ENCODE results near the gene LMO7.

Gene LMO7

DNA sequence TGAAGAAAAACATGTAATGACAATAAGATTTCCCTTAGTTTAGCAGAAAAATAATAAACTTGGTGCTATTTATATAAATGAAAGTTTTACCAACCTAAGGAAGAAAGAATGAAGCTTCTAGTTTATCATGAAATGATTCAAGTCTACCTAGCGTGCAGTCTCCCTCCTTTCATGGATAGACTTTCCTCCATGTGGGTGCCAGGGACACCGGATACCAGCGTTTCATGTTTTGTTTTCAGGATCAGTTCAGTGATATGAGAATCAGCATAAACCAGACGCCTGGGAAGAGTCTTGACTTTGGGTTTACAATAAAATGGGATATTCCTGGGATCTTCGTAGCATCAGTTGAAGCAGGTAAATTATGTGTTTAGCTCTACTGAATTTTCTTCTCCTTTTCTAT lies 196.7 kb downstream of the LMO7 start:
- Histone ChIP-seq H3K9ac (ENCODE audit: low read length) (no peak overlapping the region), H3K4me1 (ENCODE audit: insufficient read depth, low read length) (no peaks in the 10 kb centered on the region), H3K27me3 (ENCODE audit: control insufficient read depth in 1 of 2, insufficient read depth in 2 of 2, low read length in 2 of 2) (no peaks in the 10 kb centered on the region), H3K27ac (ENCODE audit: low read depth, low read length) (no peak overlapping the region), H3K4me3 (ENCODE audit: low read depth in 1 of 2, low read length in 2 of 2) (no peak overlapping the region), H3K36me3 (ENCODE audit: insufficient read depth, low read length) (no peaks in the 10 kb centered on the region), H3K9me3 (ENCODE audit: low read length) (no peaks in the 10 kb centered on the region)

DNA sequence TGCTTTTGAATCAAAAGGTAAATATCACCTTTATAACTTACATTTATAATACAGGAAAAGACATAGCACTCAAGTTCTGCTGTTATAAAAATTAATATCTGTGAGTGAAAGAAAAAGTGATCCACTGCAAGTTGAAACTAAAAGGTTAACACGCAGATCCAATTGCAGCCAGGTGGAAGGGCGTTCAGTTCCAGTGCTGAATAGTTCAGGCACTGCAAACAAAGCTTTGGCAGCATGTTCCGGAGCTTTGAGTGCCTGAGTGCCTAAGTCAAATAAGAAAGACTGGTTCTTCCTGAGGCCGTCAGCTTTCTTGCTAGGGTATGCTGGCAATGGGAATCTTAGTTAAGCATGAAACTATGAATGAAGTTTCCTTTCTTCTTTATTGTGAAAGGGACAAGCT lies 200.3 kb downstream of the LMO7 start:
- Histone ChIP-seq H3K27ac (ENCODE audit: low read depth, low read length) (no peak overlapping the region), H3K4me1 (ENCODE audit: insufficient read depth, low read length) (no peaks in the 10 kb centered on the region), H3K36me3 (ENCODE audit: insufficient read depth, low read length) (no peaks in the 10 kb centered on the region), H3K4me3 (ENCODE audit: low read depth in 1 of 2, low read length in 2 of 2) (no peak overlapping the region), H3K9ac (ENCODE audit: low read length) (no peak overlapping the region), H3K9me3 (ENCODE audit: low read length) (no peaks in the 10 kb centered on the region), H3K27me3 (ENCODE audit: control insufficient read depth in 1 of 2, insufficient read depth in 2 of 2, low read length in 2 of 2) (no peaks in the 10 kb centered on the region)

DNA sequence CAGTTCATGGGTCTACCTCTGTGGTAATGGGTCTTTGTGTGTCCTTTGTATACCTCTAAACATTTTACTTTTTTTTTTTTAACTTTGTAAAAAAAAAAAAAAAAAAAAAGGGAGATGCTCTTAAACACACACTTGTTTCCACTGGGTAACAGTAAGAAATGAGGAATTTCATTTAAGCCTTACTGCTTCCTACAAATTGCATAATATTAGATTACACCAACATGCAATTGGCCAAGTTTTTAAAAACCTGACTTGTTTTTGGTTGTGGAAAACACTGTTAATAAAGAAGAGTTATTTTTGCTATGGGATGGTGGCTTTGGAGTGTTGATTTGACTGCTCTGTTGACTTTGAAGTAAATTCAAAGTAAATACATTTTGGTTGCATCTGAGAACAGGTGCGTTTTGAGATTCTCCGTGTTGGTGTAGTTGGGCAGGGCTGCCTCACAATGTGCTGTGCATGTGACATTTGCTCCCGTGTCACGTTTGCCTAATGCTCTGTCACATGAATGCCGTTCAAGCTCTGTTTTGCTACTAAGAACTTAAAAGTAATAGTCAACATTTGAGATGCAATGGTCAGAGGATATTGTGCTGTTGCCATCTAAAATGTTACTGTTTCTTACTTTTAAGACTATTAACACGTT lies 202.4 kb downstream of the LMO7 start:
- Histone ChIP-seq H3K36me3 (ENCODE audit: insufficient read depth, low read length) (peaks cover 6% of the 10 kb centered on the region), H3K4me3 (ENCODE audit: low read depth in 1 of 2, low read length in 2 of 2) (no peak overlapping the region), H3K27ac (ENCODE audit: low read depth, low read length) (no peak overlapping the region), H3K9ac (ENCODE audit: low read length) (no peak overlapping the region), H3K9me3 (ENCODE audit: low read length) (no peaks in the 10 kb centered on the region), H3K4me1 (ENCODE audit: insufficient read depth, low read length) (no peaks in the 10 kb centered on the region), H3K27me3 (ENCODE audit: control insufficient read depth in 1 of 2, insufficient read depth in 2 of 2, low read length in 2 of 2) (no peaks in the 10 kb centered on the region)

GRCh38 chr13:75839406-75839805 lies 203.3 kb downstream of the LMO7 start:
- Histone ChIP-seq H3K9ac (ENCODE audit: low read length) (no peak overlapping the region), H3K4me1 (ENCODE audit: insufficient read depth, low read length) (no peaks in the 10 kb centered on the region), H3K36me3 (ENCODE audit: insufficient read depth, low read length) (peaks cover 6% of the 10 kb centered on the region), H3K27me3 (ENCODE audit: control insufficient read depth in 1 of 2, insufficient read depth in 2 of 2, low read length in 2 of 2) (no peaks in the 10 kb centered on the region), H3K9me3 (ENCODE audit: low read length) (no peaks in the 10 kb centered on the region), H3K27ac (ENCODE audit: low read depth, low read length) (no peak overlapping the region), H3K4me3 (ENCODE audit: low read depth in 1 of 2, low read length in 2 of 2) (no peak overlapping the region)

GRCh38 chr13:75841905-75842304 lies 205.8 kb downstream of the LMO7 start:
- peaks cover 6% of the 10 kb centered on the region for H3K36me3 ChIP-seq (ENCODE audit: insufficient read depth, low read length)
- H3K4me3 ChIP-seq (ENCODE audit: low read depth in 1 of 2, low read length in 2 of 2) = no peak overlapping the region
- H3K4me1 ChIP-seq (ENCODE audit: insufficient read depth, low read length) = no peaks in the 10 kb centered on the region
- H3K27me3 ChIP-seq (ENCODE audit: control insufficient read depth in 1 of 2, insufficient read depth in 2 of 2, low read length in 2 of 2) = no peaks in the 10 kb centered on the region
- no peak overlapping the region for H3K9ac ChIP-seq (ENCODE audit: low read length)
- H3K9me3 ChIP-seq (ENCODE audit: low read length) = no peaks in the 10 kb centered on the region
- no peak overlapping the region for H3K27ac ChIP-seq (ENCODE audit: low read depth, low read length)

DNA sequence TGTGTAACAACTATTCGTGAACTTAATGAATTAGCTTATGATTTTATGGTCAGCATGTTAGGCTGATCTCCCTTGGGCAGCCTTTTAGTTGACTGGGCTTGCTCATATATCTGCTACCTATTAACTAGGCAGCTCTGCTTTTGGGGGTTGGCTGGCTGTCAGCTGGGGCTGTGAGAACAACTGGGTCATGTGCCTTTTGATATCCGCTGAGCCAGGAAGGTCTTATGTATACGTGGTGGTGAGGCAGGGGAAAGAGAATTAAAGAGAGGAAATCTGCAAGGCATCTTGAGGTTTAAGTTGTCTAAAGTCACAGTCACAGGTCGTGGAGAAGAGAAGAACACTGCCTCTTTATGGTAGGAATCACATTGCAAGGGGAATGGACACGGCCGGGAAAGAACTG lies 206.9 kb downstream of the LMO7 start:
- Histone ChIP-seq H3K27me3 (ENCODE audit: control insufficient read depth in 1 of 2, insufficient read depth in 2 of 2, low read length in 2 of 2) (no peaks in the 10 kb centered on the region), H3K4me1 (ENCODE audit: insufficient read depth, low read length) (no peaks in the 10 kb centered on the region), H3K27ac (ENCODE audit: low read depth, low read length) (no peak overlapping the region), H3K9me3 (ENCODE audit: low read length) (no peaks in the 10 kb centered on the region), H3K9ac (ENCODE audit: low read length) (no peak overlapping the region), H3K36me3 (ENCODE audit: insufficient read depth, low read length) (peaks cover 6% of the 10 kb centered on the region), H3K4me3 (ENCODE audit: low read depth in 1 of 2, low read length in 2 of 2) (no peak overlapping the region)

- Histone ChIP-seq H3K27ac (ENCODE audit: low read depth, low read length) (no peak overlapping the region), H3K27me3 (ENCODE audit: control insufficient read depth in 1 of 2, insufficient read depth in 2 of 2, low read length in 2 of 2) (no peaks in the 10 kb centered on the region), H3K9ac (ENCODE audit: low read length) (no peak overlapping the region), H3K4me1 (ENCODE audit: insufficient read depth, low read length) (no peaks in the 10 kb centered on the region), H3K9me3 (ENCODE audit: low read length) (no peaks in the 10 kb centered on the region), H3K4me3 (ENCODE audit: low read depth in 1 of 2, low read length in 2 of 2) (no peak overlapping the region), H3K36me3 (ENCODE audit: insufficient read depth, low read length) (peaks cover 6% of the 10 kb centered on the region)
These were observed 207.9 kb downstream of the LMO7 start for GRCh38 chr13:75843991-75844390.

GRCh38 chr13:75847588-75847987 lies 211.5 kb downstream of the LMO7 start:
- no peaks in the 10 kb centered on the region for H3K4me1 ChIP-seq (ENCODE audit: insufficient read depth, low read length)
- no peak overlapping the region for H3K27ac ChIP-seq (ENCODE audit: low read depth, low read length)
- H3K9ac ChIP-seq (ENCODE audit: low read length) = no peak overlapping the region
- no peaks in the 10 kb centered on the region for H3K9me3 ChIP-seq (ENCODE audit: low read length)
- no peaks in the 10 kb centered on the region for H3K27me3 ChIP-seq (ENCODE audit: control insufficient read depth in 1 of 2, insufficient read depth in 2 of 2, low read length in 2 of 2)
- H3K36me3 ChIP-seq (ENCODE audit: insufficient read depth, low read length) = peaks cover 5% of the 10 kb centered on the region
- H3K4me3 ChIP-seq (ENCODE audit: low read depth in 1 of 2, low read length in 2 of 2) = no peak overlapping the region

DNA sequence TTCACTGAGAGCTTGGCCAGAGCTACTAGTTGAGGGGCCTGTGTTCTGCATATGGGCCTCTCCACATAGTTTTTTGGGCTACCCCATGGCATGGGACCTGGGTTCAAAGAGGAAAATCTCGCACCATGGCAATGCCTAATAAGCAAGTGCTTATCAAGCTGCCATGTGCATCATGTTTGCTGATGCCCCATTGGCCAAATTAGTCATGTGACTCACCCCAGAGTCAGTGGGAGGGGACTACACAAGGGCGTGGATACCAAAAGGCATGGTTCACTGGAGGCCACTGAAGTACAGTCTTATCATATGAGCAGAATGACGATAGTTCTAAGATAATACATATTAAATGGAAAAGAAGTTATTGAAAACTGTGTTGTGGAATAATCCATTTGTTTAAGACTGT lies 214.8 kb downstream of the LMO7 start:
- no peaks in the 10 kb centered on the region for H3K4me1 ChIP-seq (ENCODE audit: insufficient read depth, low read length)
- H3K27me3 ChIP-seq (ENCODE audit: control insufficient read depth in 1 of 2, insufficient read depth in 2 of 2, low read length in 2 of 2) = no peaks in the 10 kb centered on the region
- H3K4me3 ChIP-seq (ENCODE audit: low read depth in 1 of 2, low read length in 2 of 2) = no peak overlapping the region
- no peaks in the 10 kb centered on the region for H3K9me3 ChIP-seq (ENCODE audit: low read length)
- no peak overlapping the region for H3K27ac ChIP-seq (ENCODE audit: low read depth, low read length)
- H3K9ac ChIP-seq (ENCODE audit: low read length) = no peak overlapping the region
- H3K36me3 ChIP-seq (ENCODE audit: insufficient read depth, low read length) = no peaks in the 10 kb centered on the region

DNA sequence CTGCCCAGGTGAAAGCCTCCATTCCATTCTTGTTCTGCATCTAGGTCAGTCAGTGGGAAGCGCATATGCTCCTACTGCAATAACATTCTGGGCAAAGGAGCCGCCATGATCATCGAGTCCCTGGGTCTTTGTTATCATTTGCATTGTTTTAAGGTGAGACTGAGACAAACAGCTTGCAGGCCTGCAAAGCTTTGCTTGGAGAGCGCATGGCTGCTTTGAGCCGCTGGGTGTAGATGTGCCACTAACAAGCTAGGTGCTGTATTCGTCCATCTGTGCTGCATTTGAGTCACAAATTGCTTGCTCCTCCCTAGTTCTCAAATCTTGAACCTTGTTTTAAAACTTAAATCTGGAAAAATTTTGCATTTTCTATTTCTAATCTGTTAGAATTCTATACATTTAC lies 219.1 kb downstream of the LMO7 start:
- Histone ChIP-seq H3K4me1 (ENCODE audit: insufficient read depth, low read length) (no peaks in the 10 kb centered on the region), H3K27ac (ENCODE audit: low read depth, low read length) (no peak overlapping the region), H3K27me3 (ENCODE audit: control insufficient read depth in 1 of 2, insufficient read depth in 2 of 2, low read length in 2 of 2) (no peaks in the 10 kb centered on the region), H3K9me3 (ENCODE audit: low read length) (no peaks in the 10 kb centered on the region), H3K4me3 (ENCODE audit: low read depth in 1 of 2, low read length in 2 of 2) (no peak overlapping the region), H3K9ac (ENCODE audit: low read length) (no peak overlapping the region), H3K36me3 (ENCODE audit: insufficient read depth, low read length) (no peaks in the 10 kb centered on the region)

GRCh38 chr13:75855847-75856246 lies 219.7 kb downstream of the LMO7 start:
- H3K9ac ChIP-seq (ENCODE audit: low read length) = no peak overlapping the region
- H3K4me1 ChIP-seq (ENCODE audit: insufficient read depth, low read length) = no peaks in the 10 kb centered on the region
- no peaks in the 10 kb centered on the region for H3K36me3 ChIP-seq (ENCODE audit: insufficient read depth, low read length)
- no peaks in the 10 kb centered on the region for H3K9me3 ChIP-seq (ENCODE audit: low read length)
- H3K27me3 ChIP-seq (ENCODE audit: control insufficient read depth in 1 of 2, insufficient read depth in 2 of 2, low read length in 2 of 2) = no peaks in the 10 kb centered on the region
- no peak overlapping the region for H3K27ac ChIP-seq (ENCODE audit: low read depth, low read length)
- no peak overlapping the region for H3K4me3 ChIP-seq (ENCODE audit: low read depth in 1 of 2, low read length in 2 of 2)

GRCh38 chr13:75857291-75857690 lies 221.2 kb downstream of the LMO7 start:
- H3K27me3 ChIP-seq (ENCODE audit: control insufficient read depth in 1 of 2, insufficient read depth in 2 of 2, low read length in 2 of 2) = no peaks in the 10 kb centered on the region

More at GRCh38 chr13:75857291-75857690, 221.2 kb downstream of the LMO7 start:
- Histone ChIP-seq H3K27ac (ENCODE audit: low read depth, low read length) (no peak overlapping the region), H3K36me3 (ENCODE audit: insufficient read depth, low read length) (no peaks in the 10 kb centered on the region), H3K9me3 (ENCODE audit: low read length) (no peaks in the 10 kb centered on the region), H3K4me3 (ENCODE audit: low read depth in 1 of 2, low read length in 2 of 2) (no peak overlapping the region), H3K4me1 (ENCODE audit: insufficient read depth, low read length) (no peaks in the 10 kb centered on the region), H3K9ac (ENCODE audit: low read length) (no peak overlapping the region)
